Measurements from ENCODE around the gene ZNF780A. TPM values are rescaled to one million over a fixed set of nuclear protein-coding genes. Genes with fewer than 3 reads are reported as not detected.

The ZNF780A gene
- total RNA-seq, 1 donor from 2014 or later: 30.2 TPM

- H3K4me3 Mint-ChIP-seq: peak overlapping the region; percentile 100
- no peaks in the 10 kb centered on the region for H3K27me3 Mint-ChIP-seq (ENCODE audit: insufficient read depth, low read depth)
- Histone ChIP-seq H3K4me3 (peak overlapping the region; percentile 85), H3K27me3 (peaks cover 8% of the 10 kb centered on the region), H3F3A (ENCODE audit: low read depth) (no peaks in the 10 kb centered on the region), H3K27ac (no peak overlapping the region), H3K9ac (no peak overlapping the region), H3K4me1 (peaks cover 10% of the 10 kb centered on the region), H3K4me2 (peak overlapping the region; percentile 87), H3K36me3 (peaks cover 6% of the 10 kb centered on the region), H3K9me3 (ENCODE audit: low read depth) (no peaks in the 10 kb centered on the region), H4K20me1 (ENCODE audit: low read depth) (no peaks in the 10 kb centered on the region), H3K79me2 (ENCODE audit: low read depth) (peaks cover 45% of the 10 kb centered on the region), H2AFZ (replicated peaks) (peak overlapping the region; percentile 89)
- H3K36me3 Mint-ChIP-seq: peaks cover 18% of the 10 kb centered on the region
- H3K9me3 Mint-ChIP-seq: peaks cover 15% of the 10 kb centered on the region
- peak overlapping the region; percentile 62 for H3K27ac Mint-ChIP-seq
- H3K4me1 Mint-ChIP-seq: peaks cover 22% of the 10 kb centered on the region
- no peak for DNase-seq (ENCODE audit: low spot score)
- TF ChIP-seq CTCF (IDR thresholded peaks at IDR 0.05) (no peak), EZH2phosphoT487 (IDR thresholded peaks at IDR 0.05) (no peak), EZH2 (IDR thresholded peaks at IDR 0.05) (no peak)
Observed at GRCh38 chr19:40089462-40089861, 1.3 kb downstream of the ZNF780A start.

GRCh38 chr19:40088299-40089047 lies 2.3 kb downstream of the ZNF780A start:
- Histone ChIP-seq H3K9ac (no peak overlapping the region), H2AFZ (replicated peaks) (no peak overlapping the region), H3F3A (ENCODE audit: low read depth) (no peaks in the 10 kb centered on the region), H3K9me3 (ENCODE audit: low read depth) (no peaks in the 10 kb centered on the region), H3K27me3 (peaks cover 3% of the 10 kb centered on the region), H3K4me2 (peak overlapping the region; percentile 87), H3K4me3 (peak overlapping the region; percentile 85), H3K27ac (no peak overlapping the region), H3K79me2 (ENCODE audit: low read depth) (peaks cover 45% of the 10 kb centered on the region), H4K20me1 (ENCODE audit: low read depth) (no peaks in the 10 kb centered on the region), H3K4me1 (peaks cover 10% of the 10 kb centered on the region), H3K36me3 (peaks cover 6% of the 10 kb centered on the region)
- Mint-ChIP-seq H3K4me1 (peaks cover 22% of the 10 kb centered on the region), H3K4me3 (peak overlapping the region; percentile 100), H3K27me3 (ENCODE audit: insufficient read depth, low read depth) (no peaks in the 10 kb centered on the region), H3K9me3 (peaks cover 15% of the 10 kb centered on the region), H3K27ac (no peak overlapping the region), H3K36me3 (peaks cover 23% of the 10 kb centered on the region)
- DNase-seq (ENCODE audit: low spot score): no peak
- TF ChIP-seq EZH2phosphoT487 (IDR thresholded peaks at IDR 0.05) (no peak), EZH2 (IDR thresholded peaks at IDR 0.05) (no peak), CTCF (IDR thresholded peaks at IDR 0.05) (no peak)

- H3K27ac Mint-ChIP-seq: no peak overlapping the region
Observed at GRCh38 chr19:40084948-40085347, 5.8 kb downstream of the ZNF780A start.

More at GRCh38 chr19:40084948-40085347, 5.8 kb downstream of the ZNF780A start:
- Histone ChIP-seq H3K27ac (no peak overlapping the region), H3K4me2 (no peak overlapping the region), H3K9ac (no peak overlapping the region), H2AFZ (replicated peaks) (no peak overlapping the region), H3K36me3 (peaks cover 22% of the 10 kb centered on the region), H3K4me1 (peaks cover 10% of the 10 kb centered on the region), H3K27me3 (no peaks in the 10 kb centered on the region), H3K9me3 (ENCODE audit: low read depth) (peaks cover 4% of the 10 kb centered on the region), H3F3A (ENCODE audit: low read depth) (no peaks in the 10 kb centered on the region), H3K79me2 (ENCODE audit: low read depth) (peaks cover 41% of the 10 kb centered on the region), H4K20me1 (ENCODE audit: low read depth) (no peaks in the 10 kb centered on the region), H3K4me3 (no peak overlapping the region)
- Mint-ChIP-seq H3K9me3 (peaks cover 22% of the 10 kb centered on the region), H3K36me3 (peaks cover 45% of the 10 kb centered on the region), H3K4me3 (no peak overlapping the region), H3K4me1 (peaks cover 12% of the 10 kb centered on the region), H3K27me3 (ENCODE audit: insufficient read depth, low read depth) (no peaks in the 10 kb centered on the region)
- DNase-seq (ENCODE audit: low spot score): no peak
- TF ChIP-seq CTCF (IDR thresholded peaks at IDR 0.05): no peak
- TF ChIP-seq EZH2 (IDR thresholded peaks at IDR 0.05): no peak
- TF ChIP-seq EZH2phosphoT487 (IDR thresholded peaks at IDR 0.05): no peak

All from neural progenitor cell (in vitro differentiated cells).